GM12875 (cell line): ENCODE measurements around the gene SLC35B2.

Experiments used
- H3K4me3 ChIP-seq: one replicate; pipeline ENCODE4 v1.5.1; 2011; ENCODE audit warnings: low read depth, low read length, control low read depth
- TF ChIP-seq, protein P1 (sequence below): IDR thresholded peaks from 2 replicates; pipeline ENCODE4 v1.5.1; 2011; ENCODE audit warnings: low read depth, mild to moderate bottlenecking, control low read depth, inconsistent platforms, low read length, moderate library complexity, borderline replicate concordance; ENCODE audit not compliant: insufficient read depth

The SLC35B2 gene

DNA sequence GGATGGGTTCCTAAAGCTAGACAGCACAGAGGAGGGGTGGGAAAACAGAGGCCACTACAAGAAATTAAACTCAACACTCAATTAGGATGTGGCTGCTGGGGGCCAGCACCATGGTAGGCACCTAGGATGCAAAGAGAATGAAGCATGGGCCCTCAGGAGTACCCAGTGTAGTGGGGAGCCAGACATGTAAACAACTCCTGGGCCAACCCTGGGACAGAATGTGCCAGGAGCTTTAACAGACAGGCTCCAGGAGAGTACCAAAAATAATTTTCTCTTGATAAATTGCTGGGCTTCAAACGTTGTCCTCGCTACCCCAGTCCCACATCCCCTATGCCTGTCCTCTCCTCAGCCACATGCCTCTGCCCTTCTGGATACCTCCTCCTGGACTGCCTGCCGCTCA is 14.6 kb upstream of the SLC35B2 start:
- H3K4me3 ChIP-seq, result no peak overlapping the region
- TF ChIP-seq, protein P1, sequence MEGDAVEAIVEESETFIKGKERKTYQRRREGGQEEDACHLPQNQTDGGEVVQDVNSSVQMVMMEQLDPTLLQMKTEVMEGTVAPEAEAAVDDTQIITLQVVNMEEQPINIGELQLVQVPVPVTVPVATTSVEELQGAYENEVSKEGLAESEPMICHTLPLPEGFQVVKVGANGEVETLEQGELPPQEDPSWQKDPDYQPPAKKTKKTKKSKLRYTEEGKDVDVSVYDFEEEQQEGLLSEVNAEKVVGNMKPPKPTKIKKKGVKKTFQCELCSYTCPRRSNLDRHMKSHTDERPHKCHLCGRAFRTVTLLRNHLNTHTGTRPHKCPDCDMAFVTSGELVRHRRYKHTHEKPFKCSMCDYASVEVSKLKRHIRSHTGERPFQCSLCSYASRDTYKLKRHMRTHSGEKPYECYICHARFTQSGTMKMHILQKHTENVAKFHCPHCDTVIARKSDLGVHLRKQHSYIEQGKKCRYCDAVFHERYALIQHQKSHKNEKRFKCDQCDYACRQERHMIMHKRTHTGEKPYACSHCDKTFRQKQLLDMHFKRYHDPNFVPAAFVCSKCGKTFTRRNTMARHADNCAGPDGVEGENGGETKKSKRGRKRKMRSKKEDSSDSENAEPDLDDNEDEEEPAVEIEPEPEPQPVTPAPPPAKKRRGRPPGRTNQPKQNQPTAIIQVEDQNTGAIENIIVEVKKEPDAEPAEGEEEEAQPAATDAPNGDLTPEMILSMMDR, result no peak

GRCh38 chr6:44271406-44271723 is 14.0 kb upstream of the SLC35B2 start:
- TF ChIP-seq, protein P1, result no peak
- no peak overlapping the region for H3K4me3 ChIP-seq

- no peak overlapping the region for H3K4me3 ChIP-seq
- TF ChIP-seq, protein P1, result no peak
These were observed 13.4 kb upstream of the SLC35B2 start for GRCh38 chr6:44270526-44271405.

DNA sequence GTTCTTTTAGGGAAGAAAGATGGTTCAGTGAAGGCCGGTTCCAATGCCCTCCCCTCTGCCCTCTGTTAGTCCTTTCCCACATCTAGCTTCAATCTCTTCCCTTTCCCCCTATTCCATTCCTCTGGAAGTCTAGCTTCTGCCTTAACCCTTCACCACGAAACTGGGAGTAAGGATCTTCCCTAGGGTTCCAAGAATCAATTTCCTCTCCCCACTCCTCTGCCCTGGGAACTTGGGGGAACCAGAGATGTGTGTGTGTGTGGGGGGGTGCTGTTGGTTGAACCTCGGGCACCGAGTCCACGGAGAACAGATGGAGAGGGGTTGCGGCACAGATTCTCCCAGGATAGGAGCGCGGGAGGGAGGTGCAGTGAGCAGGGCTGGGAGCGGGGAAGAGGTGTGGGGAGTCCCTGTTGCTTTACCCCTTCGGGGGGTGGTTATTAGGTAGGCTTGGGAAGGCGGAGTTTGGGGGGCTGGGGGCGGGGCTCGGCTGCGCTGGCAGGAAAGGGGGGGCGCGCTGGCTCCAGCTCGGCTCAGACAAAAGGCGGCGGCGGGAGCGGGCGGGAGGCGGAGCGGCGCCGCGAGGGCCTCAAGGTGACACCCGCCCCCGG is 12.7 kb upstream of the SLC35B2 start, which contains the start of gene TMEM151B:
TMEM151B (plus strand) TSS at position 530 of the 605 bp plus-strand sequence. CDS start 293 bp downstream, outside the sequence.
- H3K4me3 ChIP-seq, result no peak within 1 kb of the TSS
- TF ChIP-seq, protein P1, result no peak

DNA sequence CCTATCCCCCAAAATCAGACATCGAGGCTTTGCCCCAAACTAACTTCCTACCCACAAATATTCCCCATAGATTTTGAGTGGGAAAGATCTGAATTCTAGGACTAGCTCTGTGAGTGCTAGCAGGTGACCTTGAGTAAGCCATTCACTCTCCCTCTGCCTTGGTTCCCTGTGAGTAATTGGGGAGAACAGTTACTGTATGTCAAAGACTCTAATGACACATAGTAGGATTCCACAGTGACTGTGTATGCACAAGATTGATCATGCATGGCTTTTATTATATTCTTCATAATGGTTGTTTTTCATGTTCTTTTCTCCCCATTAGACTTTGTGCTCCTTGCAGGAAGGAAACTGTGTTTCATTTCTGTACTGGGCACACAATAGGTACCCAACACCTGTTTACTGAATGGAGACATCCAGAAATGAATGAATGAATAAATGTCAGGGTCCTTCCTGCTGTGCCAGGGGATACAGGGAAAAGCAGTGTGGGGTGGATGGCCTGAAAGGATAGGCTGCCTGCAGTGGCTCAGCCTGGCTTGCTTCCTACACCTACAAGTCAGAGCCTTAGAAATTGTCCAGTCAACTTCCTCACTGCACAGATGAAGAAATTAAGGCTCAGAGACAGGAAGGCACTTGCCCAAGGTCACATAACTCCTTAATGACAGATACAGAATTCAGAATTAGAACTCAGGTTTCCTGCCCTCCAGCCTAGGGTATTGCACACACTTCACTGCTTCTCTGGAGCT is 12.0 kb upstream of the SLC35B2 start:
- no peak overlapping the region for H3K4me3 ChIP-seq
- TF ChIP-seq, protein P1, result no peak

DNA sequence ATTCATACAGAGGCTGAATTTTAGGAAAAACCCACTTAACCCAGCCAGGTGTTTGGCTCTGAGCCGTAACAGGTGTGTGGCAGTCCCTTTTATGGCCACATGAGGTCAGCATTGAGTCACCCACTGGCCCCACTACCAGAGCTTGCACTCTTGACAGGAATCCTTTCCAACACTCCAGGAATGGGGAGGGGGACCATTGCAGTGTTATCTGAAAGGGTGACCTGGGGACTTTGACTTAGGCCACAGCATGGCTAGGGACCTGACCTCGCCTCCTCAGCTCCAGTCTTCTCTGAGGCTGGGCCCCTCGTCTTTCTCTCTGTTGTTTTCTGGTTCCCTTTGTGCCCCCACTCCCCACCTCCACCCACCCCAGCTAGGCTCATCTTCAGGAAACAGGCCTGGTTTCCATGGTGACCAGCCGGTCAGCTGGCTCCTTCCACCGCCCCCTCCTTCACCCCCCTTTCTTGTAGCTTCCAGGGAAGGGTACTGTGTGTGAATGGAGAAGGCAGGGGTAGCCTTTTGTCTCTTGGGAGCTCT is 10.8 kb upstream of the SLC35B2 start:
- no peak overlapping the region for H3K4me3 ChIP-seq
- TF ChIP-seq, protein P1, result peak; percentile 91

GRCh38 chr6:44267252-44267651 is 9.9 kb upstream of the SLC35B2 start:
- H3K4me3 ChIP-seq, result no peak overlapping the region
- TF ChIP-seq, protein P1, result no peak
